ENCODE data around the gene GNPDA2.

GRCh38 chr4:44771789-44772188 is 45.4 kb upstream of the GNPDA2 start:
- TF ChIP-seq POLR2A (IDR thresholded peaks at IDR 0.05) (no peak), CTCF (IDR thresholded peaks at IDR 0.05) (no peak)

Measured in heart left ventricle (tissue), 13 donors.